ENCODE measurements around the gene CNOT11. TPM values are rescaled to one million over a fixed set of nuclear protein-coding genes. Genes with fewer than 3 reads are reported as not detected.

The CNOT11 gene
- total and polyA plus RNA-seq, 8 donors, result 32.6 to 53.3 (median 47.4) TPM

GRCh38 chr2:101307950-101308431, 55.3 kb downstream of the CNOT11 start:
- TF ChIP-seq CTCF (IDR thresholded peaks at IDR 0.05), result no peak
- Histone ChIP-seq H3K36me3 (peaks cover 0 to 23% of the 10 kb centered on the region in 2 donors), H3K27me3 (no peaks in the 10 kb centered on the region), H3K9me3 (no peaks in the 10 kb centered on the region), H3K4me3 (peak overlapping the region; percentile 76 to 89), H3K27ac (peak overlapping the region; percentile 89 to 96), H3K4me1 (peaks cover 24 to 81% of the 10 kb centered on the region in 2 donors)
- DNase-seq, result peak in 1 of 4 donors; percentile 28
- peak; percentile 3 for ATAC-seq
- intact Hi-C loops (cut with DNase I), result no loop called here

- Histone ChIP-seq H3K27me3 (no peaks in the 10 kb centered on the region), H3K9me3 (no peaks in the 10 kb centered on the region), H3K4me1 (peaks cover 24 to 74% of the 10 kb centered on the region in 2 donors), H3K36me3 (peaks cover 0 to 18% of the 10 kb centered on the region in 2 donors), H3K27ac (peak within 1 kb of the TSS; percentile 89 to 96), H3K4me3 (peak within 1 kb of the TSS; percentile 76 to 89)
- intact Hi-C loops (cut with DNase I), result no loop called here
- ATAC-seq, result peak; percentile 91
- peak; percentile 92 to 99 (median 96) for DNase-seq
- TF ChIP-seq CTCF (IDR thresholded peaks at IDR 0.05), result no peak
These were observed 55.9 kb downstream of the CNOT11 start, which contains the start of gene RNF149 for GRCh38 chr2:101308432-101309210. RNF149 (minus strand) TSS chr2:101308701; CDS start chr2:101308588, 113 bp downstream.

GRCh38 chr2:101310090-101310833, 57.6 kb downstream of the CNOT11 start:
- peak overlapping the region; percentile 13 to 96 for H3K27ac ChIP-seq
- DNase-seq, result no peak
- intact Hi-C loops (cut with DNase I), result no loop called here

DNA sequence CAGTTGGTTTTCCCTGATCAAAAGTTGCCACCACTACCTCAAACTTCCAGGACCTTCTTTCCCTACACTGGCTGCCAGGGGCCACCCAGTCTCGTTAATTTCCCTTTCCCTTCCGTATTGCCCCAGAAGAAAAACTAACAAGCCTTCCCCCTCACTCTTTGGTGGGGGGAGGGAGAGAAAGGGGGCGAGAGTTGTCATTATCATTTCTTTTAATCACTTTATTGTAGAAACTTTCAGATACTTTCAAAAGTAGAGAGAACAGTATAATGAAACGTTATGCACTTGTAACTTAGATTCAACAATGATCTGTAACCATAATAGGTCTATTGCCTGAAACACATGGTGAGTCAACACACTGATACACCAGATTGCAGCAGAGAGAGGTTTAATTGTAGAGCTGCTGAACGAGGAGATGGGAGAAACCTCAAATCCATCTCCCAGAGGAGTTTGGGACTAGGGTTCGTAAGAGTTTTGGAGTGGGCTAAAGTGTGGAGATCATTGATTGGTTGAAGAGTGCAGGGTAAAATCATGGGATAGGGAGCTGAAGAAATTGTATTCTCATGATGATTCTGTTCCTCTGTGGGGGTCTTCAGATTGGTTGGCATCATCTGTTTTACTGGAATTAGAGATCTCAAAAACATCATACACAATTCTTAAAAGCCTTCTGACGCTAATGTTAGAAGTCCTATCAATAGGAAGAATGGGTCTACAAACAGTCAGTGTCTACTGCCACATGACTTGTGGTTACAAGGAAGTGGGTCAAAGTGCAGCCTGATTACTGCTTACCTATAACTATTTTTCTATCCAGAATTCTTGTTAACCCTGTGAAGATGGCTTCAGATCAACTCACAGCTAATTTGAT, 58.4 kb downstream of the CNOT11 start:
- no peak for TF ChIP-seq CTCF (IDR thresholded peaks at IDR 0.05)
- peak overlapping the region; percentile 13 to 96 for H3K27ac ChIP-seq
- H3K36me3 ChIP-seq, result peaks cover 0 to 3% of the 10 kb centered on the region in 2 donors
- no peaks in the 10 kb centered on the region for H3K27me3 ChIP-seq
- H3K9me3 ChIP-seq, result no peaks in the 10 kb centered on the region
- H3K4me1 ChIP-seq, result peaks cover 4 to 50% of the 10 kb centered on the region in 2 donors
- DNase-seq (no peak), ATAC-seq (no peak)
- H3K4me3 ChIP-seq, result no peak overlapping the region
- intact Hi-C loops (cut with DNase I), result no loop called here

More at GRCh38 chr2:101310090-101310833, 57.6 kb downstream of the CNOT11 start:
- H3K4me3 ChIP-seq, result no peak overlapping the region
- H3K9me3 ChIP-seq, result no peaks in the 10 kb centered on the region
- H3K27me3 ChIP-seq, result no peaks in the 10 kb centered on the region
- no peak for ATAC-seq
- peaks cover 0 to 4% of the 10 kb centered on the region in 2 donors for H3K36me3 ChIP-seq
- peaks cover 9 to 58% of the 10 kb centered on the region in 2 donors for H3K4me1 ChIP-seq
- no peak for TF ChIP-seq CTCF (IDR thresholded peaks at IDR 0.05)

Data from left lung (tissue), 10 donors.